GM12891 (cell line): ENCODE data around the gene TBC1D8.

Experiments used
- PAX5 ChIP-seq: IDR thresholded peaks from 2 replicates; pipeline ENCODE4 v1.6.1; 2011; ENCODE audit warnings: low read length, moderate library complexity, mild to moderate bottlenecking; ENCODE audit not compliant: insufficient read depth, severe bottlenecking
- POLR2A ChIP-seq: IDR thresholded peaks from 2 replicates; pipeline ENCODE4 v1.6.1; 2011; ENCODE audit warnings: low read depth, low read length, control low read depth
- POLR2AphosphoS5 ChIP-seq: IDR thresholded peaks from 2 replicates; pipeline ENCODE4 v1.6.1; 2011; ENCODE audit warnings: low read depth, low read length, control low read depth
- POU2F2 ChIP-seq: IDR thresholded peaks from 2 replicates; pipeline ENCODE4 v1.6.1; 2011; ENCODE audit warnings: low read depth, mild to moderate bottlenecking, control low read depth, low read length, moderate library complexity
- SPI1 ChIP-seq: IDR thresholded peaks from 2 replicates; pipeline ENCODE4 v1.6.1; 2011; ENCODE audit warnings: low read depth, low read length, control low read depth
- TAF1 ChIP-seq: IDR thresholded peaks from 2 replicates; pipeline ENCODE4 v1.6.1; 2011; ENCODE audit warnings: low read depth, low read length, control low read depth

GRCh38 chr2:101036562-101036961 lies 114.6 kb downstream of the TBC1D8 start:
- no peak for TF ChIP-seq POLR2AphosphoS5
- TF ChIP-seq POLR2A, result no peak
- TF ChIP-seq TAF1, result no peak
- no peak for TF ChIP-seq SPI1
- TF ChIP-seq POU2F2, result no peak
- no peak for TF ChIP-seq PAX5
